SK-N-SH (cell line): Measurements from ENCODE around the gene ELMO1. TPM values are rescaled to one million over a fixed set of nuclear protein-coding genes. Genes with fewer than 3 reads are reported as not detected.

Experiments used
- CTCF ChIA-PET: fragments of 300-600, 350-600 bp; formaldehyde crosslinking; extraction: SDS; loops from one replicate; lab custom pipeline; 2021; lab: Yijun Ruan, JAX
- POLR2A ChIA-PET: fragments of 350-600 bp; sonication (Branson Sonifier 250); formaldehyde crosslinking; extraction: SDS; loops from one replicate; lab custom pipeline; 2020; ENCODE audit warnings: antibody characterized with exemption, inconsistent platforms; lab: Yijun Ruan, JAX
- DNase-seq: peaks from one replicate; pipeline ENCODE4 v3.0.0; 2012
- H2AFZ ChIP-seq: fragments of 200-600 bp; sonication (generic); 2 replicates; pipeline ENCODE4 v1.8.1; 2016; ENCODE audit warnings: antibody characterized with exemption, mild to moderate bottlenecking, low read depth
- H3F3A ChIP-seq: fragments of 200-600 bp; sonication (generic); replicated peaks from 2 replicates; pipeline ENCODE3; 2016; ENCODE audit warnings: antibody characterized with exemption, mild to moderate bottlenecking; ENCODE audit not compliant: insufficient read depth
- H3K27ac ChIP-seq, 2 experiments: fragments of 200-500 bp in 1 of 2; fragments of 200-600 bp in 1 of 2; sonication (Bioruptor generic) in 1 of 2; sonication (generic), shearing (Covaris generic) in 1 of 2; 2 replicates each; pipeline versions ENCODE4 v1.5.1 to v1.6.1; 2014 to 2016; ENCODE audit warnings: low read depth in 2 of 2, inconsistent platforms in 1 of 2, low read length in 1 of 2, mild to moderate bottlenecking in 1 of 2, mixed read lengths in 1 of 2
- H3K27me3 ChIP-seq: fragments of 200-600 bp; sonication (generic), shearing (Covaris generic); 2 replicates; pipeline ENCODE4 v1.6.1; 2016; ENCODE audit warnings: mixed run types; ENCODE audit not compliant: insufficient read depth
- H3K36me3 ChIP-seq, 2 experiments: fragments of 200-500 bp in 1 of 2; fragments of 200-600 bp in 1 of 2; sonication (Bioruptor generic) in 1 of 2; sonication (generic) in 1 of 2; replicated peaks in 1 of 2; 2 replicates each; pipeline versions ENCODE3 to v1.5.1; 2014 to 2016; ENCODE audit warnings: low read length in 1 of 2, mild to moderate bottlenecking in 1 of 2; ENCODE audit not compliant: insufficient read depth in 2 of 2, control insufficient read depth in 1 of 2
- H3K4me1 ChIP-seq, 2 experiments: fragments of 200-500 bp in 1 of 2; fragments of 200-600 bp in 1 of 2; sonication (Bioruptor generic) in 1 of 2; sonication (generic), shearing (Covaris generic) in 1 of 2; 2 replicates each; pipeline versions ENCODE4 v1.5.1 to v1.6.1; 2014 to 2016; ENCODE audit warnings: low read depth in 1 of 2, low read length in 1 of 2, mixed run types in 1 of 2; ENCODE audit not compliant: insufficient read depth in 2 of 2, control insufficient read depth in 1 of 2
- H3K4me2 ChIP-seq: fragments of 200-600 bp; sonication (generic), shearing (Covaris generic); 2 replicates; pipeline ENCODE4 v1.6.1; 2017; ENCODE audit warnings: mixed run types
- H3K4me3 ChIP-seq, 2 experiments: fragments of 200-500 bp in 1 of 2; fragments of 200-600 bp in 1 of 2; sonication (Bioruptor generic) in 1 of 2; sonication (generic), shearing (Covaris generic) in 1 of 2; 2 replicates each; pipeline versions ENCODE4 v1.5.1 to v1.8.1; 2014 to 2016; ENCODE audit warnings: low read depth in 2 of 2, inconsistent platforms in 1 of 2, low read length in 1 of 2, mild to moderate bottlenecking in 1 of 2, mixed read lengths in 1 of 2, moderate library complexity in 1 of 2
- H3K79me2 ChIP-seq: fragments of 200-600 bp; sonication (generic); 2 replicates; pipeline ENCODE4 v1.8.1; 2017; ENCODE audit warnings: mild to moderate bottlenecking; ENCODE audit not compliant: insufficient read depth
- H3K9ac ChIP-seq: fragments of 200-600 bp; sonication (generic); 2 replicates; pipeline ENCODE4 v1.6.1; 2017; ENCODE audit warnings: mixed run types
- H3K9me2 ChIP-seq: fragments of 200-600 bp; sonication (generic); 2 replicates; pipeline ENCODE4 v1.6.1; 2017; ENCODE audit warnings: mixed run types
- H3K9me3 ChIP-seq: fragments of 200-600 bp; sonication (generic); 2 replicates; pipeline ENCODE4 v1.6.1; 2017; ENCODE audit warnings: mixed run types, mild to moderate bottlenecking, moderate library complexity
- H4K20me1 ChIP-seq: fragments of 200-600 bp; sonication (generic); 2 replicates; pipeline ENCODE4 v1.6.1; 2017; ENCODE audit warnings: mild to moderate bottlenecking, mixed run types; ENCODE audit not compliant: insufficient read depth
- FOSL2 ChIP-seq: IDR thresholded peaks from 2 replicates; pipeline ENCODE4 v1.4.0; 2012; ENCODE audit warnings: low read depth, mild to moderate bottlenecking, moderate library complexity, borderline replicate concordance
- FOXJ3 ChIP-seq: sonication (generic); formaldehyde crosslinking; IDR thresholded peaks from 2 replicates; pipeline ENCODE4 v1.5.1; 2020; ENCODE audit warnings: mild to moderate bottlenecking, missing genetic modification reagents
- FOXM1 ChIP-seq: IDR thresholded peaks from 2 replicates; pipeline ENCODE4 v1.4.0; 2012; ENCODE audit warnings: low read depth, mild to moderate bottlenecking
- GABPA ChIP-seq: IDR thresholded peaks from 2 replicates; pipeline ENCODE4 v1.4.0; 2012; ENCODE audit warnings: low read depth, mild to moderate bottlenecking
- GATA2 ChIP-seq: sonication (generic); formaldehyde crosslinking; IDR thresholded peaks from 2 replicates; pipeline ENCODE4 v1.5.0; 2020; ENCODE audit warnings: mild to moderate bottlenecking, missing genetic modification reagents
- MXI1 ChIP-seq: IDR thresholded peaks from 2 replicates; pipeline ENCODE4 v1.6.1; 2012; ENCODE audit warnings: mild to moderate bottlenecking, low read depth, low read length, improper control_type of control experiment
- NFIC ChIP-seq: IDR thresholded peaks from 2 replicates; pipeline ENCODE4 v1.4.0; 2012; ENCODE audit warnings: borderline replicate concordance
- POLR2AphosphoS5 ChIP-seq: IDR thresholded peaks from 2 replicates; pipeline ENCODE4 v1.6.1; 2012; ENCODE audit warnings: low read depth, low read length
- RAD21 ChIP-seq: IDR thresholded peaks from 2 replicates; pipeline ENCODE4 v1.6.1; 2012; ENCODE audit warnings: mild to moderate bottlenecking, low read length
- YY1 ChIP-seq: IDR thresholded peaks from 2 replicates; pipeline ENCODE4 v1.4.0; 2012; ENCODE audit warnings: low read depth, mild to moderate bottlenecking
- WGBS: methylation state at CpG from one replicate; pipeline ENCODE4 v1.1.6; 2017; ENCODE audit warnings: low lambda C conversion rate; 5-methylcytosine and 5-hydroxymethylcytosine counted together
- polyA plus RNA-seq, 3 experiments: library from polyadenylated mRNA; depleted of rRNA; stranded (reverse); fragments of >200 nt; gene quantifications; 2 replicates each; pipeline ENCODE4 v1.2.3, GENCODE V29; 2012
- TF ChIP-seq, protein P1 (sequence below): IDR thresholded peaks from 2 replicates; pipeline ENCODE4 v1.4.0; 2012; ENCODE audit warnings: low read depth, borderline replicate concordance
- TF ChIP-seq, protein P2 (sequence below): IDR thresholded peaks from 2 replicates; pipeline ENCODE4 v1.4.0; 2012; ENCODE audit warnings: low read depth
- TF ChIP-seq, protein P3 (sequence below): fragments of 200-600 bp; sonication (generic); IDR thresholded peaks from 2 replicates; pipeline ENCODE4 v1.6.1; 2017; ENCODE audit warnings: antibody characterized with exemption, mild to moderate bottlenecking, moderate library complexity

The ELMO1 gene
- polyA plus RNA-seq, 1 of the 3 experiments (the other 2 are of a cell fraction) = 0.64 TPM

DNA sequence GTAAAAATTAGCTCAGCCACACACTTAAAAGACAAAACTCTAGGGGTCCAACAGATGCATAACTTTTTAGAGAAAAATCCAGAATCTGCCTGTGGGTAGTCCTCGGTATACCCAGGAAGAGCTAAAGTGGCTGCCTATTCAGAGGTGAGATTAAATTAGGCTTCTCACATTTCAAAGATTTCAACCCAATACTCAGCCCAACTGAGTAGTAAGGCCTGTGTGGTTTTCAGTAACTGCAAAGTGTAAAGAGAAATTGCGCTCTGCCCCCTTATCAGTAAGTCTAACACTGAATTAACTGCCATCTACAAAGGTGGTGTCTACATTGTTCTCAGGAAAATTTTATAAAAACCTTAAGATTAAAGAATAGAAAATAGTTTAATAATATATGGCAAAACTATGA is 88.2 kb downstream of the ELMO1 start:
- no peak overlapping the region for H3K4me3 ChIP-seq
- TF ChIP-seq YY1 (no peak), FOXJ3 (no peak), NFIC (no peak), RAD21 (no peak), POLR2AphosphoS5 (no peak), FOSL2 (no peak), GABPA (no peak)
- TF ChIP-seq, protein P1, sequence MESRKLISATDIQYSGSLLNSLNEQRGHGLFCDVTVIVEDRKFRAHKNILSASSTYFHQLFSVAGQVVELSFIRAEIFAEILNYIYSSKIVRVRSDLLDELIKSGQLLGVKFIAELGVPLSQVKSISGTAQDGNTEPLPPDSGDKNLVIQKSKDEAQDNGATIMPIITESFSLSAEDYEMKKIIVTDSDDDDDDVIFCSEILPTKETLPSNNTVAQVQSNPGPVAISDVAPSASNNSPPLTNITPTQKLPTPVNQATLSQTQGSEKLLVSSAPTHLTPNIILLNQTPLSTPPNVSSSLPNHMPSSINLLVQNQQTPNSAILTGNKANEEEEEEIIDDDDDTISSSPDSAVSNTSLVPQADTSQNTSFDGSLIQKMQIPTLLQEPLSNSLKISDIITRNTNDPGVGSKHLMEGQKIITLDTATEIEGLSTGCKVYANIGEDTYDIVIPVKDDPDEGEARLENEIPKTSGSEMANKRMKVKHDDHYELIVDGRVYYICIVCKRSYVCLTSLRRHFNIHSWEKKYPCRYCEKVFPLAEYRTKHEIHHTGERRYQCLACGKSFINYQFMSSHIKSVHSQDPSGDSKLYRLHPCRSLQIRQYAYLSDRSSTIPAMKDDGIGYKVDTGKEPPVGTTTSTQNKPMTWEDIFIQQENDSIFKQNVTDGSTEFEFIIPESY = no peak
- TF ChIP-seq, protein P2, sequence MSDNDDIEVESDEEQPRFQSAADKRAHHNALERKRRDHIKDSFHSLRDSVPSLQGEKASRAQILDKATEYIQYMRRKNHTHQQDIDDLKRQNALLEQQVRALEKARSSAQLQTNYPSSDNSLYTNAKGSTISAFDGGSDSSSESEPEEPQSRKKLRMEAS = no peak
- TF ChIP-seq, protein P3, sequence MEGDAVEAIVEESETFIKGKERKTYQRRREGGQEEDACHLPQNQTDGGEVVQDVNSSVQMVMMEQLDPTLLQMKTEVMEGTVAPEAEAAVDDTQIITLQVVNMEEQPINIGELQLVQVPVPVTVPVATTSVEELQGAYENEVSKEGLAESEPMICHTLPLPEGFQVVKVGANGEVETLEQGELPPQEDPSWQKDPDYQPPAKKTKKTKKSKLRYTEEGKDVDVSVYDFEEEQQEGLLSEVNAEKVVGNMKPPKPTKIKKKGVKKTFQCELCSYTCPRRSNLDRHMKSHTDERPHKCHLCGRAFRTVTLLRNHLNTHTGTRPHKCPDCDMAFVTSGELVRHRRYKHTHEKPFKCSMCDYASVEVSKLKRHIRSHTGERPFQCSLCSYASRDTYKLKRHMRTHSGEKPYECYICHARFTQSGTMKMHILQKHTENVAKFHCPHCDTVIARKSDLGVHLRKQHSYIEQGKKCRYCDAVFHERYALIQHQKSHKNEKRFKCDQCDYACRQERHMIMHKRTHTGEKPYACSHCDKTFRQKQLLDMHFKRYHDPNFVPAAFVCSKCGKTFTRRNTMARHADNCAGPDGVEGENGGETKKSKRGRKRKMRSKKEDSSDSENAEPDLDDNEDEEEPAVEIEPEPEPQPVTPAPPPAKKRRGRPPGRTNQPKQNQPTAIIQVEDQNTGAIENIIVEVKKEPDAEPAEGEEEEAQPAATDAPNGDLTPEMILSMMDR = no peak
- H2AFZ ChIP-seq = no peak overlapping the region
- 53% methylated on average over 2 of the region's 2 CpGs for WGBS
- no peaks in the 10 kb centered on the region for H3K36me3 ChIP-seq
- no peaks in the 10 kb centered on the region for H3K9me2 ChIP-seq
- H3K27me3 ChIP-seq = no peaks in the 10 kb centered on the region
- no peaks in the 10 kb centered on the region for H4K20me1 ChIP-seq
- CTCF ChIA-PET = interaction anchor here (0.6 to 1.5 kb wide), 6 partner anchors 27 to 601 kb away, joined by 3 to 8 read pairs (median 3); no protein-coding TSS in a partner anchor
- POLR2A ChIA-PET = no interaction called here
- H3K9ac ChIP-seq = no peak overlapping the region
- no peak for DNase-seq
- H3K79me2 ChIP-seq = no peaks in the 10 kb centered on the region
- peaks cover 0 to 12% of the 10 kb centered on the region in 2 experiments; a peak in 2 of 4 replicates for H3K4me1 ChIP-seq
- no peak overlapping the region for H3K27ac ChIP-seq
- H3K9me3 ChIP-seq = 0 out of 2 replicates have a peak, but pooled peaks cover 3% of the 10 kb centered on the region
- no peak overlapping the region for H3K4me2 ChIP-seq
- no peaks in the 10 kb centered on the region for H3F3A ChIP-seq

DNA sequence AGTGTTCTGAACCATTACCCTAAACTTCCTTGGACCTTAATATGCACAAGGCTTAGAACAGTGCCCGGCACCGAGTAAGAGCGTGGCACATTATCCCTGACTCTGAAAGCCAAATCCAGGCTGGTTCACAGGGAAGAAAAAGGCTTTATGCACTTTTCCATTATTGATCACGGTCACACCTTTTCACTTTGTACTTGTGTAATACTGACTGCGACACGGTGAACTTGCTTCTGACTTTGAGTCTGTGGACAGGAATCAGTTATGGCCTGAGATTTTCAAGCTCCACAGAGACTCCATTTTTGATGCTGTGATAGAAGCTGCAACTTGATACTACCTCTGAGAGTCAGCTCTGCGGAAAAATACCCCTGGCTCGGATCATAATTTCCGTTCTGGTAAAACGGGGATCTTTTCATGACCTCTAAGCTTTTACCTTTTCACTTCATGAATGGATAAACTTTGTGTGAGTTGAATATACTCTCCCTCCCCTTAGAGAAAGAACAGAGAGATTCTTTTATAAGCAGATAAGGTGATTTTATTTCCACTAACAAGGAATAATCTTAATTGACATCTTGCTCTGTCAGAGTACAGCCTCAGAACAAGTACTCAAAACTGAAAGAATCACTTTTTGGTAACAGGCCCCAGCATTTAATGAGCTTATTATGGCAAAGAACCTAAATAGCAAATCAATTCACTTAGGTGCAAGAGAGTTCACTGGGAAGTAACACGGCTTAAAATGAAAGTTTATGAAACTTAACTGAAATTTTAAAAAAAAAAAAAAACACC is 88.8 kb downstream of the ELMO1 start:
- no peak overlapping the region for H3K9ac ChIP-seq
- TF ChIP-seq MXI1 (no peak), GATA2 (CRISPR knock-in tag) (peak; percentile 44; the same call in 1 of the 2 replicates), FOXM1 (no peak)
- TF ChIP-seq, all 33 proteins: peak for 1
- Histone ChIP-seq H3K9me3 (0 out of 2 replicates have a peak, but pooled peaks cover 3% of the 10 kb centered on the region), H3F3A (no peaks in the 10 kb centered on the region), H4K20me1 (no peaks in the 10 kb centered on the region), H3K4me3 (no peak overlapping the region), H3K4me2 (no peak overlapping the region), H3K79me2 (no peaks in the 10 kb centered on the region), H3K36me3 (no peaks in the 10 kb centered on the region), H3K4me1 (peaks cover 0 to 13% of the 10 kb centered on the region in 2 experiments; a peak in 2 of 4 replicates), H3K27me3 (no peaks in the 10 kb centered on the region), H2AFZ (no peak overlapping the region), H3K9me2 (no peaks in the 10 kb centered on the region), H3K27ac (no peak overlapping the region)
- ChIA-PET CTCF (interaction anchor here (0.6 to 1.5 kb wide), 8 partner anchors 27 to 601 kb away, joined by 3 to 8 read pairs (median 3); partner anchors contain the start of gene ELMO1), POLR2A (no interaction called here)
- 58% methylated on average over 11 of the region's 11 CpGs for WGBS
- DNase-seq = no peak
